HEK293 (cell line): Measurements from ENCODE around the gene FAM118B.

Experiments
- CTCF ChIA-PET: fragments of 350-600 bp; formaldehyde crosslinking; extraction: SDS; loops from one replicate; lab custom pipeline; 2021; ENCODE audit warnings: antibody characterized with exemption; lab: Yijun Ruan, JAX
- POLR2A ChIA-PET: fragments of 300-600 bp; formaldehyde crosslinking; extraction: SDS; loops from one replicate; lab custom pipeline; 2020; ENCODE audit warnings: antibody characterized with exemption, inconsistent platforms; lab: Yijun Ruan, JAX
- H3K27ac ChIP-seq: fragments of 200-500 bp; sonication (Bioruptor generic); 2 replicates; pipeline ENCODE4 v1.5.1; 2014; ENCODE audit warnings: low read depth, low read length, control low read depth, inconsistent platforms; ENCODE audit errors: extremely low read depth
- H3K36me3 ChIP-seq, 2 experiments: fragments of 200-500 bp in 1 of 2; sonication (Bioruptor generic) in 1 of 2; 1 replicate in 1 of 2; 2 replicates in 1 of 2; pipeline ENCODE4 v1.5.1; 2014 to 2017; ENCODE audit warnings: inconsistent platforms in 2 of 2, low read length in 2 of 2; ENCODE audit not compliant: control insufficient read depth in 2 of 2, insufficient read depth in 1 of 2
- H3K4me1 ChIP-seq: fragments of 200-500 bp; sonication (Bioruptor generic); 2 replicates; pipeline ENCODE4 v1.5.1; 2014; ENCODE audit warnings: mild to moderate bottlenecking, low read length, inconsistent platforms; ENCODE audit not compliant: control insufficient read depth, insufficient read depth
- H3K4me3 ChIP-seq: 2 replicates; pipeline ENCODE4 v1.5.1; 2011; ENCODE audit warnings: low read depth, mild to moderate bottlenecking, control low read depth, low read length, moderate library complexity
- H3K9me3 ChIP-seq: fragments of 200-500 bp; sonication (Bioruptor generic); 2 replicates; pipeline ENCODE4 v1.5.1; 2014; ENCODE audit warnings: low read depth, low read length, inconsistent platforms; ENCODE audit not compliant: control insufficient read depth, insufficient read depth
- AEBP2 ChIP-seq: fragments of 450-650 bp; formaldehyde crosslinking; IDR thresholded peaks from 2 replicates; pipeline ENCODE4 v1.5.1; 2016; ENCODE audit warnings: missing biosample characterization, missing genetic modification characterization, borderline replicate concordance
- FEZF1 ChIP-seq: fragments of 450-650 bp; formaldehyde crosslinking; IDR thresholded peaks from 2 replicates; pipeline ENCODE4 v1.5.1; 2016; ENCODE audit warnings: missing biosample characterization, missing genetic modification characterization
- GFI1B ChIP-seq: fragments of 450-650 bp; formaldehyde crosslinking; IDR thresholded peaks from 2 replicates; pipeline ENCODE4 v1.5.1; 2016; ENCODE audit warnings: missing biosample characterization, missing genetic modification characterization
- GLIS2 ChIP-seq: fragments of 450-650 bp; formaldehyde crosslinking; IDR thresholded peaks from 2 replicates; pipeline ENCODE4 v1.5.1; 2016; ENCODE audit warnings: missing biosample characterization, missing genetic modification characterization
- KLF17 ChIP-seq: fragments of 450-650 bp; formaldehyde crosslinking; IDR thresholded peaks from 2 replicates; pipeline ENCODE4 v1.5.1; 2016; ENCODE audit warnings: missing biosample characterization, missing genetic modification characterization
- KLF7 ChIP-seq: fragments of 450-650 bp; formaldehyde crosslinking; IDR thresholded peaks from 2 replicates; pipeline ENCODE4 v1.5.1; 2016; ENCODE audit warnings: missing biosample characterization, missing genetic modification characterization, borderline replicate concordance
- PRDM2 ChIP-seq: fragments of 450-650 bp; formaldehyde crosslinking; IDR thresholded peaks from 2 replicates; pipeline ENCODE4 v1.5.1; 2016; ENCODE audit warnings: missing biosample characterization, missing genetic modification characterization, borderline replicate concordance
- ZEB2 ChIP-seq: fragments of 450-650 bp; formaldehyde crosslinking; IDR thresholded peaks from 2 replicates; pipeline ENCODE4 v1.5.1; 2016; ENCODE audit warnings: missing biosample characterization, missing genetic modification characterization
- ZNF211 ChIP-seq: fragments of 450-650 bp; formaldehyde crosslinking; IDR thresholded peaks from 2 replicates; pipeline ENCODE4 v1.5.1; 2016; ENCODE audit warnings: low read depth, missing biosample characterization, missing genetic modification characterization
- ZNF26 ChIP-seq: fragments of 450-650 bp; formaldehyde crosslinking; IDR thresholded peaks from 2 replicates; pipeline ENCODE4 v1.5.1; 2016; ENCODE audit warnings: missing biosample characterization, missing genetic modification characterization
- ZNF302 ChIP-seq: fragments of 450-650 bp; formaldehyde crosslinking; IDR thresholded peaks from 2 replicates; pipeline ENCODE4 v1.5.1; 2016; ENCODE audit warnings: missing biosample characterization, missing genetic modification characterization, low read depth
- ZNF416 ChIP-seq: fragments of 450-650 bp; formaldehyde crosslinking; IDR thresholded peaks from 2 replicates; pipeline ENCODE4 v1.5.1; 2016; ENCODE audit warnings: missing biosample characterization, missing genetic modification characterization
- ZNF433 ChIP-seq: fragments of 450-650 bp; formaldehyde crosslinking; IDR thresholded peaks from 2 replicates; pipeline ENCODE4 v1.5.1; 2016; ENCODE audit warnings: missing biosample characterization, missing genetic modification characterization, low read depth
- ZNF473 ChIP-seq: fragments of 450-650 bp; formaldehyde crosslinking; IDR thresholded peaks from 2 replicates; pipeline ENCODE4 v1.5.1; 2017; ENCODE audit warnings: missing biosample characterization, missing genetic modification characterization
- ZNF558 ChIP-seq: fragments of 450-650 bp; formaldehyde crosslinking; IDR thresholded peaks from 2 replicates; pipeline ENCODE4 v1.5.1; 2016; ENCODE audit warnings: missing biosample characterization, missing genetic modification characterization
- ZNF571 ChIP-seq: fragments of 450-650 bp; formaldehyde crosslinking; IDR thresholded peaks from 2 replicates; pipeline ENCODE4 v1.5.0; 2017; ENCODE audit warnings: missing biosample characterization, missing genetic modification characterization
- ZNF610 ChIP-seq: fragments of 450-650 bp; formaldehyde crosslinking; IDR thresholded peaks from 2 replicates; pipeline ENCODE4 v1.5.1; 2016; ENCODE audit warnings: missing biosample characterization, missing genetic modification characterization, borderline replicate concordance
- ZNF664 ChIP-seq: fragments of 450-650 bp; formaldehyde crosslinking; IDR thresholded peaks from 2 replicates; pipeline ENCODE4 v1.5.1; 2016; ENCODE audit warnings: missing biosample characterization, missing genetic modification characterization
- ZNF76 ChIP-seq: fragments of 450-650 bp; formaldehyde crosslinking; IDR thresholded peaks from 2 replicates; pipeline ENCODE4; 2016; ENCODE audit warnings: low read depth, missing biosample characterization, missing genetic modification characterization, borderline replicate concordance
- ZNF776 ChIP-seq: fragments of 450-650 bp; formaldehyde crosslinking; IDR thresholded peaks from 2 replicates; pipeline ENCODE4 v1.5.0; 2017; ENCODE audit warnings: missing biosample characterization, missing genetic modification characterization, borderline replicate concordance
- ZNF837 ChIP-seq: fragments of 450-650 bp; formaldehyde crosslinking; IDR thresholded peaks from 2 replicates; pipeline ENCODE4 v1.5.1; 2016; ENCODE audit warnings: missing biosample characterization, missing genetic modification characterization

The FAM118B gene

GRCh38 chr11:126185259-126186024 lies 26.1 kb upstream of the FAM118B start:
- ChIA-PET CTCF (interaction anchor here (0.7 to 1.1 kb wide), 2 partner anchors 8 to 245 kb away, joined by 3 read pairs; no protein-coding TSS in a partner anchor), POLR2A (no interaction called here)
- H3K9me3 ChIP-seq = no peaks in the 10 kb centered on the region
- H3K4me1 ChIP-seq = no peaks in the 10 kb centered on the region
- no peak overlapping the region for H3K4me3 ChIP-seq
- H3K27ac ChIP-seq = no peak overlapping the region
- TF ChIP-seq ZNF416 (tag by site-specific recombination) (no peak), ZNF558 (tag by site-specific recombination) (no peak), ZNF837 (tag by site-specific recombination) (no peak), PRDM2 (tag by site-specific recombination) (no peak), ZNF76 (tag by site-specific recombination) (no peak), KLF7 (tag by site-specific recombination) (no peak), ZNF664 (no peak), ZNF776 (tag by site-specific recombination) (no peak), AEBP2 (no peak), ZNF211 (tag by site-specific recombination) (no peak), ZNF571 (tag by site-specific recombination) (no peak), GFI1B (tag by site-specific recombination) (no peak)
- H3K36me3 ChIP-seq = peaks cover 0 to 4% of the 10 kb centered on the region in 2 experiments; a peak in 1 of 3 replicates

GRCh38 chr11:126186025-126186698 lies 25.4 kb upstream of the FAM118B start:
- no peaks in the 10 kb centered on the region for H3K9me3 ChIP-seq
- CTCF ChIA-PET = interaction anchor here (0.6 to 2.1 kb wide), 5 partner anchors 8 to 263 kb away, joined by 3 to 9 read pairs (median 3); no protein-coding TSS in a partner anchor
- peaks cover 0 to 12% of the 10 kb centered on the region in 2 experiments; a peak in 1 of 3 replicates for H3K36me3 ChIP-seq
- POLR2A ChIA-PET = no interaction called here
- no peaks in the 10 kb centered on the region for H3K4me1 ChIP-seq
- H3K27ac ChIP-seq = no peak overlapping the region
- H3K4me3 ChIP-seq = no peak overlapping the region
- TF ChIP-seq ZNF473 (no peak), ZEB2 (tag by site-specific recombination) (no peak), GLIS2 (tag by site-specific recombination) (no peak), ZNF433 (no peak), KLF17 (tag by site-specific recombination) (no peak), ZNF610 (tag by site-specific recombination) (no peak), ZNF302 (no peak), FEZF1 (no peak), ZNF26 (tag by site-specific recombination) (no peak)
